BLaER1 treated with 17β-estradiol and CSF1 and Interleukin-3, amounts not matched to agents 10 nM and 100 nM (cell line): ENCODE data around the gene ATRX.

Source experiments
- H3K27ac ChIP-seq, 11 experiments: shearing (Covaris generic); formaldehyde crosslinking; 2 replicates each; pipeline ENCODE4 v1.8.1; 2022
- H3K27me3 ChIP-seq, 11 experiments: shearing (Covaris generic); formaldehyde crosslinking; 2 replicates each; pipeline ENCODE4 v1.8.1; 2022
- H3K36me3 ChIP-seq, 11 experiments: shearing (Covaris generic); formaldehyde crosslinking; 2 replicates each; pipeline ENCODE4 v1.8.1; 2022
- H3K4me1 ChIP-seq, 10 experiments: shearing (Covaris generic); formaldehyde crosslinking; 2 replicates each; pipeline ENCODE4 v1.8.1; 2022
- H3K4me2 ChIP-seq, 11 experiments: shearing (Covaris generic); formaldehyde crosslinking; 2 replicates each; pipeline ENCODE4 v1.8.1; 2022
- H3K4me3 ChIP-seq, 10 experiments: shearing (Covaris generic); formaldehyde crosslinking; 2 replicates each; pipeline ENCODE4 v1.8.1; 2022
- H3K9ac ChIP-seq, 11 experiments: shearing (Covaris generic); formaldehyde crosslinking; 2 replicates each; pipeline ENCODE4 v1.8.1; 2022
- H3K9me3 ChIP-seq, 11 experiments: shearing (Covaris generic); formaldehyde crosslinking; replicated peaks in 1 of 11; 2 replicates each; pipeline ENCODE4 v1.8.1; 2022
- H4K20me1 ChIP-seq, 11 experiments: shearing (Covaris generic); formaldehyde crosslinking; 2 replicates each; pipeline ENCODE4 v1.8.1; 2022
- Cebpa-rat ChIP-seq, 11 experiments: shearing (Covaris generic); IDR thresholded peaks; 2 replicates each; pipeline ENCODE4 v1.8.1; 2022

ATRX gene

DNA sequence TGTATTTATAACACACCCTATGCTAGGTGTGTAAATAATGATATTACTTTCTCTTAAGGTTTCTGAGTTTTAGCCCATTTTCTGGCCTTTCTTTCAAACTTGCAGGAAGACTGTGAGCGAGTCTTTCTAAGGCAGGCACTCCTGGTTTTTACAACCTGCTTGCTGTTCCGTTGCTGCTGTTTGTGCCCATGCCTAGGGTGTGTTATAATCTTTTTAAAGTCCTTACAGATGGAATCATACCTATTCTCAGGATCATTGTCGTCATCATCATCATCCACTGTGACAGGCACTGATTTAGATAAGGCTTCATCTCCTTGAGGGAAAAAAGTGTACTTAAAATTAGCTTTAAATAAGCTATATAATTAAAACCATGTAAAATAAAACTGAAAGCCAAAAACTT is 110.0 kb downstream of the ATRX start:
- H4K20me1 ChIP-seq, result peaks cover 0 to 8% (median 0%) of the 10 kb centered on the region in 11 experiments; a peak in 5 of 22 replicates
- TF ChIP-seq Cebpa-rat (IDR thresholded peaks at IDR 0.05), result no peak

GRCh38 chrX:77668391-77669237 is 117.4 kb downstream of the ATRX start:
- Histone ChIP-seq H4K20me1 (peaks cover 0 to 9% (median 0%) of the 10 kb centered on the region in 11 experiments; a peak in 4 of 22 replicates), H3K36me3 (peaks cover 0 to 33% (median 8%) of the 10 kb centered on the region in 11 experiments; a peak in 12 of 22 replicates), H3K9me3 (no peaks in the 10 kb centered on the region), H3K4me2 (peak overlapping the region in 6 of 11 experiments; percentile 12 to 46 (median 24); a peak in 9 of 22 replicates), H3K4me1 (peaks cover 0 to 18% (median 12%) of the 10 kb centered on the region in 10 experiments; a peak in 10 of 20 replicates), H3K9ac (no peak overlapping the region), H3K27ac (peak overlapping the region in 6 of 11 experiments; percentile 19 to 57 (median 31); a peak in 10 of 22 replicates), H3K4me3 (no peak overlapping the region), H3K27me3 (peaks cover 66 to 88% (median 84%) of the 10 kb centered on the region in 11 experiments)
- TF ChIP-seq Cebpa-rat (IDR thresholded peaks at IDR 0.05), result no peak

More for the DNA sequence above, 110.0 kb downstream of the ATRX start:
- no peak overlapping the region for H3K9ac ChIP-seq
- H3K27ac ChIP-seq, result no peak overlapping the region
- no peaks in the 10 kb centered on the region for H3K9me3 ChIP-seq
- H3K4me2 ChIP-seq, result no peak overlapping the region
- H3K36me3 ChIP-seq, result peaks cover 0 to 27% (median 4%) of the 10 kb centered on the region in 11 experiments; a peak in 8 of 22 replicates
- no peak overlapping the region for H3K4me3 ChIP-seq
- H3K27me3 ChIP-seq, result peaks cover 23 to 92% (median 68%) of the 10 kb centered on the region in 11 experiments
- H3K4me1 ChIP-seq, result no peaks in the 10 kb centered on the region

DNA sequence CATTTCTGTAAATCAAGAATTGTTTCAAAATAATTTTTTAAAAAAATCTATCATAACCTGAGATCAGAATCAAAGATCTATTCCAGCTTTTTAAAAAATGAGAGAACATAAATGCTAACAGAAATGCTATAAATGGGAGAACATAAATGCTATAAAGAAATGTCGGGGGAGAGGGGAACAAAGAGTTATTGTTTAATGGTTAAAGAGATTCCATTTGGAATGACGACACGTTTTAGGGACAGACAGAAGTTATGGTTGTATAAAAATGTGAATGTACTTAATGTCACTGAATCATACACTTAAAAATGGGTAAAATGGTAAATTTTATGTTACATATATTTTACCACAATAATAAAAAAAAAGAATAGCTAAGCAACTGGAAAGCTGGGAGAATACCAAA is 127.1 kb downstream of the ATRX start:
- Histone ChIP-seq H3K4me3 (no peak overlapping the region), H3K9ac (no peak overlapping the region), H3K4me2 (no peak overlapping the region), H4K20me1 (peaks cover 0 to 11% (median 5%) of the 10 kb centered on the region in 11 experiments; a peak in 5 of 22 replicates), H3K4me1 (no peaks in the 10 kb centered on the region), H3K27me3 (peaks cover 55 to 98% (median 95%) of the 10 kb centered on the region in 11 experiments), H3K9me3 (no peaks in the 10 kb centered on the region), H3K27ac (no peak overlapping the region), H3K36me3 (peaks cover 11 to 75% (median 23%) of the 10 kb centered on the region in 11 experiments; a peak in 21 of 22 replicates)
- no peak for TF ChIP-seq Cebpa-rat (IDR thresholded peaks at IDR 0.05)

GRCh38 chrX:77652095-77652494 is 133.9 kb downstream of the ATRX start:
- no peak for TF ChIP-seq Cebpa-rat (IDR thresholded peaks at IDR 0.05)
- H3K36me3 ChIP-seq, result peaks cover 19 to 94% (median 58%) of the 10 kb centered on the region in 11 experiments; a peak in 21 of 22 replicates

GRCh38 chrX:77640702-77641101 is 145.3 kb downstream of the ATRX start:
- Histone ChIP-seq H3K9ac (no peak overlapping the region), H3K4me1 (peaks cover 0 to 8% (median 0%) of the 10 kb centered on the region in 10 experiments; a peak in 1 of 20 replicates), H3K27ac (no peak overlapping the region), H3K27me3 (peaks cover 48 to 88% (median 76%) of the 10 kb centered on the region in 11 experiments), H4K20me1 (peaks cover 0 to 10% (median 0%) of the 10 kb centered on the region in 11 experiments; a peak in 5 of 22 replicates), H3K36me3 (peaks cover 23 to 82% (median 55%) of the 10 kb centered on the region in 11 experiments), H3K9me3 (peaks cover 11 to 29% (median 18%) of the 10 kb centered on the region in 11 experiments), H3K4me3 (no peak overlapping the region), H3K4me2 (no peak overlapping the region)
- TF ChIP-seq Cebpa-rat (IDR thresholded peaks at IDR 0.05), result no peak

More at GRCh38 chrX:77652095-77652494, 133.9 kb downstream of the ATRX start:
- no peak overlapping the region for H3K9ac ChIP-seq
- peaks cover 46 to 98% (median 90%) of the 10 kb centered on the region in 11 experiments for H3K27me3 ChIP-seq
- no peak overlapping the region for H3K4me2 ChIP-seq
- H3K4me1 ChIP-seq, result peaks cover 0 to 12% (median 0%) of the 10 kb centered on the region in 10 experiments; a peak in 2 of 20 replicates
- no peak overlapping the region for H3K4me3 ChIP-seq
- no peak overlapping the region for H3K27ac ChIP-seq
- peaks cover 0 to 25% (median 11%) of the 10 kb centered on the region in 11 experiments; a peak in 18 of 22 replicates for H3K9me3 ChIP-seq
- peaks cover 0 to 3% (median 0%) of the 10 kb centered on the region in 11 experiments; a peak in 2 of 22 replicates for H4K20me1 ChIP-seq

GRCh38 chrX:77639820-77640219 is 146.2 kb downstream of the ATRX start:
- H3K4me3 ChIP-seq, result no peak overlapping the region

GRCh38 chrX:77638397-77638796 is 147.6 kb downstream of the ATRX start:
- no peak overlapping the region for H3K27ac ChIP-seq
- H3K4me3 ChIP-seq, result no peak overlapping the region
- TF ChIP-seq Cebpa-rat (IDR thresholded peaks at IDR 0.05), result no peak
- peaks cover 26 to 85% (median 57%) of the 10 kb centered on the region in 11 experiments; a peak in 19 of 22 replicates for H3K36me3 ChIP-seq
- H3K4me2 ChIP-seq, result no peak overlapping the region
- H4K20me1 ChIP-seq, result peaks cover 0 to 10% (median 0%) of the 10 kb centered on the region in 11 experiments; a peak in 5 of 22 replicates
- peaks cover 55 to 90% (median 81%) of the 10 kb centered on the region in 11 experiments for H3K27me3 ChIP-seq
- H3K9ac ChIP-seq, result no peak overlapping the region
- peaks cover 0 to 16% (median 4%) of the 10 kb centered on the region in 11 experiments; a peak in 7 of 22 replicates for H3K9me3 ChIP-seq
- H3K4me1 ChIP-seq, result peaks cover 0 to 8% (median 0%) of the 10 kb centered on the region in 10 experiments; a peak in 1 of 20 replicates

More at GRCh38 chrX:77639820-77640219, 146.2 kb downstream of the ATRX start:
- Histone ChIP-seq H3K9me3 (peaks cover 3 to 20% (median 10%) of the 10 kb centered on the region in 11 experiments; a peak in 21 of 22 replicates), H3K27me3 (peaks cover 50 to 89% (median 76%) of the 10 kb centered on the region in 11 experiments), H3K4me2 (no peak overlapping the region), H3K27ac (no peak overlapping the region), H4K20me1 (peaks cover 0 to 10% (median 0%) of the 10 kb centered on the region in 11 experiments; a peak in 5 of 22 replicates), H3K4me1 (peaks cover 0 to 8% (median 0%) of the 10 kb centered on the region in 10 experiments; a peak in 1 of 20 replicates), H3K36me3 (peaks cover 23 to 82% (median 52%) of the 10 kb centered on the region in 11 experiments; a peak in 21 of 22 replicates), H3K9ac (no peak overlapping the region)
- no peak for TF ChIP-seq Cebpa-rat (IDR thresholded peaks at IDR 0.05)

- peaks cover 27 to 90% (median 60%) of the 10 kb centered on the region in 11 experiments; a peak in 19 of 22 replicates for H3K36me3 ChIP-seq
- H4K20me1 ChIP-seq, result peaks cover 0 to 7% (median 0%) of the 10 kb centered on the region in 11 experiments; a peak in 4 of 22 replicates
Observed at GRCh38 chrX:77635373-77635772, 150.6 kb downstream of the ATRX start.

More at GRCh38 chrX:77635373-77635772, 150.6 kb downstream of the ATRX start:
- Histone ChIP-seq H3K4me1 (peaks cover 0 to 8% (median 0%) of the 10 kb centered on the region in 10 experiments; a peak in 1 of 20 replicates), H3K27ac (no peak overlapping the region), H3K4me3 (no peak overlapping the region), H3K9me3 (peaks cover 0 to 7% (median 4%) of the 10 kb centered on the region in 11 experiments; a peak in 7 of 22 replicates), H3K4me2 (no peak overlapping the region), H3K27me3 (peaks cover 60 to 90% (median 78%) of the 10 kb centered on the region in 11 experiments), H3K9ac (no peak overlapping the region)
- TF ChIP-seq Cebpa-rat (IDR thresholded peaks at IDR 0.05), result no peak
